Measurements from ENCODE around the gene CSMD2. TPM values are rescaled to one million over a fixed set of nuclear protein-coding genes. Genes with fewer than 3 reads are reported as not detected.

The CSMD2 gene
- total and polyA plus RNA-seq, 2 of the 4 experiments (the other 2 are of a cell fraction), result under 0.01 to 0.36 TPM

DNA sequence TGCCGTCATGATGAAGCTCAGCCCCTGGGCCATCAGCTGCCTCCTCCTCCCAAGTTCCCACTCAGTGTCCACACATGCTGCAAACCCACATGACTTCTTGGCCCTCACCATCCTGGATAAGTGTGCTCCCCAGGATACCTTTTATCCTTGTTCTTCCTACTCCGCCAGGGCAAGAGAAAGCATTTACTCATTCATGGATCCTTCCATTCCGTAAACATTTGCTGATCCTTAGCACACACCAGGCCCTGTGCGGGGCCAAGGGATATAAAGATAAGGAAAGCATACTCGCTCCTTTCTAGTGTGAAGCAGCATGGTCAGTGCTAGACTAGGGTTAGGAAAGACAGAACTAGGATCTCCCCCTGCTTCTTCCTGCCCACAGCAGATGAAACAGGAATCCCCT lies 423.3 kb downstream of the CSMD2 start:
- H3K4ac ChIP-seq (ENCODE audit: low read depth, low read length), result no peak overlapping the region
- no peak overlapping the region for H2AK9ac ChIP-seq (replicated peaks; ENCODE audit: low read depth, low read length, poor library complexity)
- intact Hi-C loops (cut with micrococcal nuclease), result no loop called here
- POLR2A ChIA-PET (ENCODE audit: unreplicated experiment), result no interaction called here
- no peaks in the 10 kb centered on the region for H3K79me1 ChIP-seq (ENCODE audit: low read depth in 1 of 2, low read length in 2 of 2)
- H4K8ac ChIP-seq (ENCODE audit: low read depth in 2 of 2, low read length in 2 of 2), result no peak overlapping the region
- H3K4me2 ChIP-seq (ENCODE audit: low read depth, low read length), result no peak overlapping the region
- H3K9me1 ChIP-seq (ENCODE audit: insufficient read depth, low read length), result no peaks in the 10 kb centered on the region
- TF ChIP-seq RFX5 (IDR thresholded peaks at IDR 0.05; ENCODE audit: low read depth, low read length) (no peak), CHD1 (IDR thresholded peaks at IDR 0.05; ENCODE audit: low read depth, low read length) (no peak), POLR2A (IDR thresholded peaks at IDR 0.05; ENCODE audit: low read depth, low read length) (no peak), RCOR1 (IDR thresholded peaks at IDR 0.05; ENCODE audit: insufficient replicate concordance, low read length) (no peak), BHLHE40 (IDR thresholded peaks at IDR 0.05; ENCODE audit: low read depth, low read length) (no peak), MXI1 (IDR thresholded peaks at IDR 0.05; ENCODE audit: borderline replicate concordance, low read depth, low read length) (no peak)
- TF ChIP-seq, protein P1, sequence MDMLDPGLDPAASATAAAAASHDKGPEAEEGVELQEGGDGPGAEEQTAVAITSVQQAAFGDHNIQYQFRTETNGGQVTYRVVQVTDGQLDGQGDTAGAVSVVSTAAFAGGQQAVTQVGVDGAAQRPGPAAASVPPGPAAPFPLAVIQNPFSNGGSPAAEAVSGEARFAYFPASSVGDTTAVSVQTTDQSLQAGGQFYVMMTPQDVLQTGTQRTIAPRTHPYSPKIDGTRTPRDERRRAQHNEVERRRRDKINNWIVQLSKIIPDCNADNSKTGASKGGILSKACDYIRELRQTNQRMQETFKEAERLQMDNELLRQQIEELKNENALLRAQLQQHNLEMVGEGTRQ (IDR thresholded peaks at IDR 0.05; ENCODE audit: low read depth, low read length), result no peak
- dilution Hi-C loops (cut with HindIII; ENCODE audit: low sequenced_read_pairs, unreplicated experiment), result no loop called here
- H2AK5ac ChIP-seq (ENCODE audit: low read depth, low read length), result no peak overlapping the region
- CTCF ChIA-PET, result no interaction called here
- no peaks in the 10 kb centered on the region for H3K4me1 ChIP-seq (ENCODE audit: control insufficient read depth, insufficient read depth, low read length)
- no peak overlapping the region for H4K91ac ChIP-seq (ENCODE audit: insufficient read depth, low read depth, low read length)
- no TSS peak for BruUV-seq (replicated peaks)
- no peak overlapping the region for H2BK20ac ChIP-seq (ENCODE audit: low read depth, low read length)
- no peak overlapping the region for H3K14ac ChIP-seq (replicated peaks; ENCODE audit: low read depth, low read length)
- no peak overlapping the region for H2BK5ac ChIP-seq (ENCODE audit: low read depth, low read length, poor library complexity, severe bottlenecking)
- H4K20me1 ChIP-seq (ENCODE audit: insufficient read depth, low read length), result no peaks in the 10 kb centered on the region
- ATAC-seq (ENCODE audit: low read depth), result no peak
- no CpG with 5 or more reads among the region's 5 CpGs for WGBS, 2 experiments (ENCODE audit: extremely low coverage in 2 of 2, insufficient read length in 1 of 2)
- in situ Hi-C loops (cut with MboI; ENCODE audit: low sequenced_read_pairs), result no loop called here
- H3K23ac ChIP-seq (ENCODE audit: low read depth, low read length), result no peak overlapping the region
- no peak for DNase-seq
- no peak overlapping the region for H4K5ac ChIP-seq (ENCODE audit: low read depth, low read length)
- no peak overlapping the region for H3K27ac ChIP-seq (ENCODE audit: insufficient read depth, low read length)
- no peak overlapping the region for H2AFZ ChIP-seq (replicated peaks; ENCODE audit: low read length, poor library complexity)
- H2BK120ac ChIP-seq (ENCODE audit: low read depth, low read length), result no peak overlapping the region
- H3K18ac ChIP-seq (ENCODE audit: low read depth, low read length), result no peak overlapping the region
- H3K9ac ChIP-seq (ENCODE audit: low read depth, low read length), result no peak overlapping the region
- H3K56ac ChIP-seq (ENCODE audit: extremely low read depth, insufficient read depth, low read length), result no peak overlapping the region
- no peaks in the 10 kb centered on the region for H3K27me3 ChIP-seq (ENCODE audit: control insufficient read depth, insufficient read depth, low read length)
- H2BK15ac ChIP-seq (ENCODE audit: low read depth, low read length), result no peak overlapping the region
- H3K36me3 ChIP-seq (ENCODE audit: control insufficient read depth, insufficient read depth, low read length), result no peaks in the 10 kb centered on the region
- H3K9me3 ChIP-seq (ENCODE audit: control insufficient read depth, insufficient read depth, low read length), result peaks cover 22% of the 10 kb centered on the region
- H3K4me3 ChIP-seq (ENCODE audit: insufficient read depth, low read depth, low read length), result no peak overlapping the region
